Lower leg skin (tissue), 3 donors: ENCODE results near the gene CELF2.

Experiments
- POLR2A ChIP-seq, 2 donors: fragments of 450-650 bp; IDR thresholded peaks; one replicate each; pipeline ENCODE4 v1.6.1; 2016 to 2017; ENCODE audit warnings: antibody characterized with exemption in 2 of 2, mild to moderate bottlenecking in 1 of 2, moderate library complexity in 1 of 2
- TF ChIP-seq, protein P1 (sequence below), 3 donors: fragments of 450-650 bp; IDR thresholded peaks; one replicate each; pipeline ENCODE4 v1.5.1; 2016; ENCODE audit warnings: antibody characterized with exemption in 3 of 3, mild to moderate bottlenecking in 3 of 3, moderate library complexity in 2 of 3

DNA sequence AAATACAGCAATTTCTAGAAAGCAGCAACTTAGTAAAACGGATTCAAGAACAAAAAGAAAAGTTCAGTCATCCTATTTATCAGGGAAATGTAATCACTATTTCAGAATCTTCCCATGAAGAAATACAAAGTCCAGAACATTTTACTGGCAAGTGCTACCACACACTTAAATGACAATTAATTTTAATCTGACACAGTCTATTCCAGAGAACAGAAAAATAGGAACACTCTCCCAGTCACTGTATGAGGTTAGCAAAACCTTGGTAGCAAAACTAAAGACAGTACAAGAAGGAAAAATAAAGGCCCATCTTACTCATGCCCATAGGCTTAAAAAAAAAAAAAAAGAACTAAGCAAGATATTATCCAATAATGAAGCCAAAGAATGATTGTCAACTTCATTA lies 295.8 kb downstream of the CELF2 start:
- TF ChIP-seq, protein P1, sequence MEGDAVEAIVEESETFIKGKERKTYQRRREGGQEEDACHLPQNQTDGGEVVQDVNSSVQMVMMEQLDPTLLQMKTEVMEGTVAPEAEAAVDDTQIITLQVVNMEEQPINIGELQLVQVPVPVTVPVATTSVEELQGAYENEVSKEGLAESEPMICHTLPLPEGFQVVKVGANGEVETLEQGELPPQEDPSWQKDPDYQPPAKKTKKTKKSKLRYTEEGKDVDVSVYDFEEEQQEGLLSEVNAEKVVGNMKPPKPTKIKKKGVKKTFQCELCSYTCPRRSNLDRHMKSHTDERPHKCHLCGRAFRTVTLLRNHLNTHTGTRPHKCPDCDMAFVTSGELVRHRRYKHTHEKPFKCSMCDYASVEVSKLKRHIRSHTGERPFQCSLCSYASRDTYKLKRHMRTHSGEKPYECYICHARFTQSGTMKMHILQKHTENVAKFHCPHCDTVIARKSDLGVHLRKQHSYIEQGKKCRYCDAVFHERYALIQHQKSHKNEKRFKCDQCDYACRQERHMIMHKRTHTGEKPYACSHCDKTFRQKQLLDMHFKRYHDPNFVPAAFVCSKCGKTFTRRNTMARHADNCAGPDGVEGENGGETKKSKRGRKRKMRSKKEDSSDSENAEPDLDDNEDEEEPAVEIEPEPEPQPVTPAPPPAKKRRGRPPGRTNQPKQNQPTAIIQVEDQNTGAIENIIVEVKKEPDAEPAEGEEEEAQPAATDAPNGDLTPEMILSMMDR (IDR thresholded peaks at IDR 0.05), result no peak
- TF ChIP-seq POLR2A (IDR thresholded peaks at IDR 0.05), result no peak
